ENCODE data around the gene CBX2. TPM values are rescaled to one million over a fixed set of nuclear protein-coding genes. Genes with fewer than 3 reads are reported as not detected.

Gene CBX2
- total and polyA plus RNA-seq, 5 donors from 2014 or later, result 0.11 to 0.81 (median 0.17) TPM; not detected in 2

GRCh38 chr17:79818026-79818758 is 40.2 kb downstream of the CBX2 start:
- no peaks in the 10 kb centered on the region for H3K36me3 ChIP-seq (ENCODE audit: control insufficient read depth, insufficient read depth, low read length)
- H3K27ac ChIP-seq (ENCODE audit: insufficient read depth, low read length, poor library complexity, severe bottlenecking), result no peak overlapping the region
- peaks cover 23% of the 10 kb centered on the region for H3K27me3 ChIP-seq (ENCODE audit: control insufficient read depth, insufficient read depth, low read length)
- H3K27ac Mint-ChIP-seq, result no peak overlapping the region
- H3K36me3 Mint-ChIP-seq, result no peaks in the 10 kb centered on the region
- no peaks in the 10 kb centered on the region for H3K9me3 ChIP-seq (ENCODE audit: control insufficient read depth in 2 of 2, low read length in 2 of 2)
- ATAC-seq (ENCODE audit: low read depth in 2 of 2), result no peak
- H3K27me3 Mint-ChIP-seq, result peaks cover 36% of the 10 kb centered on the region
- peaks cover 0 to 11% (median 7%) of the 10 kb centered on the region in 4 donors for H3K4me1 Mint-ChIP-seq
- H3K9me3 Mint-ChIP-seq, result peaks cover 0 to 2% (median 0%) of the 10 kb centered on the region in 7 donors
- H3K4me3 Mint-ChIP-seq, result peak overlapping the region in 2 of 4 donors; percentile 4 to 20
- peaks cover 18% of the 10 kb centered on the region for H3K4me1 ChIP-seq (ENCODE audit: control insufficient read depth, insufficient read depth, low read length, poor library complexity, severe bottlenecking)
- DNase-seq, result no peak
- no peak overlapping the region for H3K4me3 ChIP-seq (ENCODE audit: low read depth, low read length)

DNA sequence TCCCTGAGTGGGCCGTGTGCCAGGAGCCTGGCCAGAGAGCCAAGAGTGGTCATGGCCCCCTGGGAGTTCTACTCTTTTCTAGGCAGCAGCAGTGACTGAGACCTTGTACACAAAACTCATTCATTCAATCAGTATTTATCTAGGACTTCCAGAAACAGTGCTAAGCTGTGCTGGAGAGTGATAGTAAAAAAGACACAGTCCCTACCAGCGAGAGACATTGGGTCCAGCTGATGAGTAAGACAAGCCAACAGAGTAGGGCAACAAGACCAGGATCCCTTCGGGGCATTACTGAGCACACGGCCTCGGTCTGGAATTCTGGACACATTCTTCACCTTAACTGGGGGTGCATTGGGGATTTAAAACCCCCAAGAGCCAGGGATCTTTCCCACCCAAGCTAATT is 41.1 kb downstream of the CBX2 start:
- Histone ChIP-seq H3K27me3 (ENCODE audit: control insufficient read depth, insufficient read depth, low read length) (peaks cover 23% of the 10 kb centered on the region), H3K36me3 (ENCODE audit: control insufficient read depth, insufficient read depth, low read length) (no peaks in the 10 kb centered on the region), H3K27ac (ENCODE audit: insufficient read depth, low read length, poor library complexity, severe bottlenecking) (no peak overlapping the region), H3K4me1 (ENCODE audit: control insufficient read depth, insufficient read depth, low read length, poor library complexity, severe bottlenecking) (peaks cover 15% of the 10 kb centered on the region), H3K9me3 (ENCODE audit: control insufficient read depth in 2 of 2, low read length in 2 of 2) (no peaks in the 10 kb centered on the region), H3K4me3 (ENCODE audit: low read depth, low read length) (no peak overlapping the region)
- DNase-seq, result no peak
- Mint-ChIP-seq H3K36me3 (no peaks in the 10 kb centered on the region), H3K9me3 (peaks cover 0 to 2% (median 0%) of the 10 kb centered on the region in 7 donors), H3K4me1 (peaks cover 0 to 11% (median 6%) of the 10 kb centered on the region in 4 donors), H3K27me3 (peaks cover 33% of the 10 kb centered on the region), H3K4me3 (no peak overlapping the region), H3K27ac (no peak overlapping the region)
- ATAC-seq (ENCODE audit: low read depth in 2 of 2), result no peak

DNA sequence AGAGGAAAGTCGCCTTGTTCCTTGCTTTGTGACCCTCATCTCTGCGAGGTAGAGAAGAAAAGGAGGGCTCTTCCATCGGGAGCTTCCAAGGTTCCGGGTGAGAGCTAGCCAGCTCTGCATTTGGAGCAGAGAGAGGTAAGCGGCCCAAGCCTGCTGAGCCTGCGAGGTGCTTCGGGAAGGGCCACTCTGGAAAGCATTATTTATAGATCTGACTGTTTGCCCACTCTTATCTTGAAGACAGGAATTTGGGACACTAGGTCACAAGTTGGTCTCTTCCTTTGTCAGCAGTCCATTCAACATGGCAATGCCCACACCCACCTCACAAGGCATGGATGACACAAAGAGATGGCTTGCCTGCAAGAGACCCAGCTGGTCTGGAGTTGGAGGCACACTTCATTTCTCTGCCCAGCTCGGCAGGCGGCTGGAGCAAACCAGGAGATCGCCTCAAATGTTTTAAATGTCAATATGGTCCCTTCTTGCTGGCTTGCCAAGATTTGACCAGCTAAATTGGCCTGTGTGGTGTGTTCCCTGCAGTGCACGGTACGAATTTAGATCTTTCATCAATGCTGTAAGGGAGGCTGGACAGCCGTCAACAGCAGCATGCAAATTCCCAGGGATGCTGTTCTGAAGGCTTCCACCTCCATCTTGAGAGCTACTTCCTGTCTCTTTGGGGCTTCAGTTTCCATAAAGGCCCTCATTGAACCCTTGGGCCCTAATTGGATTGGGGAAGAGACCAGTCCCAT is 41.8 kb downstream of the CBX2 start:
- Histone ChIP-seq H3K4me3 (ENCODE audit: low read depth, low read length) (no peak overlapping the region), H3K36me3 (ENCODE audit: control insufficient read depth, insufficient read depth, low read length) (no peaks in the 10 kb centered on the region), H3K27ac (ENCODE audit: insufficient read depth, low read length, poor library complexity, severe bottlenecking) (no peak overlapping the region), H3K9me3 (ENCODE audit: control insufficient read depth in 2 of 2, low read length in 2 of 2) (no peaks in the 10 kb centered on the region), H3K4me1 (ENCODE audit: control insufficient read depth, insufficient read depth, low read length, poor library complexity, severe bottlenecking) (peaks cover 8% of the 10 kb centered on the region), H3K27me3 (ENCODE audit: control insufficient read depth, insufficient read depth, low read length) (peaks cover 23% of the 10 kb centered on the region)
- H3K4me3 Mint-ChIP-seq, result no peak overlapping the region
- peak overlapping the region in 1 of 3 donors; percentile 61 for H3K27ac Mint-ChIP-seq
- peaks cover 0 to 3% (median 0%) of the 10 kb centered on the region in 7 donors for H3K9me3 Mint-ChIP-seq
- ATAC-seq (ENCODE audit: low read depth in 2 of 2) (no peak), DNase-seq (no peak)
- H3K27me3 Mint-ChIP-seq, result peaks cover 33% of the 10 kb centered on the region
- peaks cover 0 to 5% (median 4%) of the 10 kb centered on the region in 4 donors for H3K4me1 Mint-ChIP-seq
- H3K36me3 Mint-ChIP-seq, result no peaks in the 10 kb centered on the region

GRCh38 chr17:79820959-79821330 is 43.0 kb downstream of the CBX2 start:
- ATAC-seq (ENCODE audit: low read depth in 2 of 2) (no peak), DNase-seq (no peak)
- Histone ChIP-seq H3K27ac (ENCODE audit: insufficient read depth, low read length, poor library complexity, severe bottlenecking) (no peak overlapping the region), H3K9me3 (ENCODE audit: control insufficient read depth in 2 of 2, low read length in 2 of 2) (no peaks in the 10 kb centered on the region), H3K4me3 (ENCODE audit: low read depth, low read length) (no peak overlapping the region), H3K27me3 (ENCODE audit: control insufficient read depth, insufficient read depth, low read length) (peaks cover 23% of the 10 kb centered on the region), H3K36me3 (ENCODE audit: control insufficient read depth, insufficient read depth, low read length) (no peaks in the 10 kb centered on the region), H3K4me1 (ENCODE audit: control insufficient read depth, insufficient read depth, low read length, poor library complexity, severe bottlenecking) (no peaks in the 10 kb centered on the region)
- Mint-ChIP-seq H3K4me1 (peaks cover 0 to 6% (median 4%) of the 10 kb centered on the region in 4 donors), H3K9me3 (peaks cover 0 to 3% (median 0%) of the 10 kb centered on the region in 7 donors), H3K27me3 (peaks cover 32% of the 10 kb centered on the region), H3K36me3 (no peaks in the 10 kb centered on the region), H3K27ac (no peak overlapping the region), H3K4me3 (no peak overlapping the region)

GRCh38 chr17:79821331-79822095 is 43.6 kb downstream of the CBX2 start:
- Histone ChIP-seq H3K27ac (ENCODE audit: insufficient read depth, low read length, poor library complexity, severe bottlenecking) (no peak overlapping the region), H3K27me3 (ENCODE audit: control insufficient read depth, insufficient read depth, low read length) (peaks cover 17% of the 10 kb centered on the region), H3K4me1 (ENCODE audit: control insufficient read depth, insufficient read depth, low read length, poor library complexity, severe bottlenecking) (no peaks in the 10 kb centered on the region), H3K4me3 (ENCODE audit: low read depth, low read length) (no peak overlapping the region), H3K36me3 (ENCODE audit: control insufficient read depth, insufficient read depth, low read length) (no peaks in the 10 kb centered on the region), H3K9me3 (ENCODE audit: control insufficient read depth in 2 of 2, low read length in 2 of 2) (no peaks in the 10 kb centered on the region)
- H3K9me3 Mint-ChIP-seq, result peaks cover 0 to 3% (median 0%) of the 10 kb centered on the region in 7 donors
- H3K4me3 Mint-ChIP-seq, result no peak overlapping the region
- no peak for DNase-seq
- H3K27ac Mint-ChIP-seq, result no peak overlapping the region
- ATAC-seq (ENCODE audit: low read depth in 2 of 2), result no peak
- no peaks in the 10 kb centered on the region for H3K36me3 Mint-ChIP-seq
- H3K27me3 Mint-ChIP-seq, result peaks cover 27% of the 10 kb centered on the region
- H3K4me1 Mint-ChIP-seq, result peaks cover 0 to 10% (median 2%) of the 10 kb centered on the region in 4 donors

DNA sequence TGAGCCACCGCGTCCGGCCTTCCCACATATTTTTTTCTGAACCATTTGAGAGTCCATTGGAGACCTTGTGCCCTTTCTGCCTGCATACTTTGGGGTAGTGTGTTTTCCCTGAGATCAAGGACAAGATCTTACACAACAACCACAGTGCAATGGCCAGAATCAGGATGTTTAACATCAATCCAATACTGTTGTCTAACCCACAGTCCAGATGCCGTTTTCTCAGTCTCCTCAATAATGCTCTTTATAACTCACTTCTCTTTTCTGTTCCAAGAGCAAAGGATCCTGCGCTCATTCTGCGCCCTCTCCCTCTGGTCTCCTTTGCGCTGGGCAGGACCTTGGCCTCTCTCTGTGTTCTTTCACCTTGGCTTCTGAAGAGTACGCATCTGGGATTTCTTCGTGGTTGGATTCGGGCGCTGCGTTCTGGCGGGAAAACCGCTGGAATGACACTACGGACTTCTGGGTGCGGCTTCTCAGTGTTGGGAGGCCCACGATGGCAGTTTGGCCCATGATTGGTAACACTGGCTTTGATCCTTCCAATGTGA is 44.7 kb downstream of the CBX2 start:
- H3K36me3 Mint-ChIP-seq, result no peaks in the 10 kb centered on the region
- ATAC-seq (ENCODE audit: low read depth in 2 of 2) (no peak), DNase-seq (no peak)
- H3K4me1 Mint-ChIP-seq, result peaks cover 0 to 9% (median 4%) of the 10 kb centered on the region in 4 donors
- Histone ChIP-seq H3K4me3 (ENCODE audit: low read depth, low read length) (no peak overlapping the region), H3K27ac (ENCODE audit: insufficient read depth, low read length, poor library complexity, severe bottlenecking) (no peak overlapping the region), H3K36me3 (ENCODE audit: control insufficient read depth, insufficient read depth, low read length) (no peaks in the 10 kb centered on the region), H3K9me3 (ENCODE audit: control insufficient read depth in 2 of 2, low read length in 2 of 2) (no peaks in the 10 kb centered on the region), H3K4me1 (ENCODE audit: control insufficient read depth, insufficient read depth, low read length, poor library complexity, severe bottlenecking) (no peaks in the 10 kb centered on the region), H3K27me3 (ENCODE audit: control insufficient read depth, insufficient read depth, low read length) (peaks cover 7% of the 10 kb centered on the region)
- peaks cover 20% of the 10 kb centered on the region for H3K27me3 Mint-ChIP-seq
- H3K27ac Mint-ChIP-seq, result no peak overlapping the region
- H3K9me3 Mint-ChIP-seq, result peaks cover 0 to 3% (median 0%) of the 10 kb centered on the region in 7 donors
- no peak overlapping the region for H3K4me3 Mint-ChIP-seq

GRCh38 chr17:79824234-79824633 is 46.3 kb downstream of the CBX2 start:
- H3K27ac ChIP-seq (ENCODE audit: insufficient read depth, low read length, poor library complexity, severe bottlenecking), result no peak overlapping the region
- H3K27me3 Mint-ChIP-seq, result peaks cover 12% of the 10 kb centered on the region
- no peak for ATAC-seq (ENCODE audit: low read depth in 2 of 2)
- H3K36me3 ChIP-seq (ENCODE audit: control insufficient read depth, insufficient read depth, low read length), result no peaks in the 10 kb centered on the region
- H3K4me1 Mint-ChIP-seq, result peaks cover 0 to 13% (median 6%) of the 10 kb centered on the region in 4 donors
- H3K4me3 Mint-ChIP-seq, result peak overlapping the region in 1 of 4 donors; percentile 2
- H3K36me3 Mint-ChIP-seq, result no peaks in the 10 kb centered on the region
- DNase-seq, result no peak
- H3K4me3 ChIP-seq (ENCODE audit: low read depth, low read length), result no peak overlapping the region
- peaks cover 0 to 3% (median 0%) of the 10 kb centered on the region in 7 donors for H3K9me3 Mint-ChIP-seq
- H3K9me3 ChIP-seq (ENCODE audit: control insufficient read depth in 2 of 2, low read length in 2 of 2), result no peaks in the 10 kb centered on the region
- no peaks in the 10 kb centered on the region for H3K4me1 ChIP-seq (ENCODE audit: control insufficient read depth, insufficient read depth, low read length, poor library complexity, severe bottlenecking)
- peak overlapping the region in 1 of 3 donors; percentile 16 for H3K27ac Mint-ChIP-seq
- H3K27me3 ChIP-seq (ENCODE audit: control insufficient read depth, insufficient read depth, low read length), result peaks cover 5% of the 10 kb centered on the region
